HG03135 (cell line): ENCODE measurements around the gene SP2.

Experiments used
- ATAC-seq: cut with Tn5 transposase; IDR thresholded peaks from one replicate; pipeline ENCODE4 v1.9.1; 2021; ENCODE audit warnings: mild to moderate bottlenecking, moderate library complexity; ENCODE audit not compliant: unreplicated experiment

SP2 gene

DNA sequence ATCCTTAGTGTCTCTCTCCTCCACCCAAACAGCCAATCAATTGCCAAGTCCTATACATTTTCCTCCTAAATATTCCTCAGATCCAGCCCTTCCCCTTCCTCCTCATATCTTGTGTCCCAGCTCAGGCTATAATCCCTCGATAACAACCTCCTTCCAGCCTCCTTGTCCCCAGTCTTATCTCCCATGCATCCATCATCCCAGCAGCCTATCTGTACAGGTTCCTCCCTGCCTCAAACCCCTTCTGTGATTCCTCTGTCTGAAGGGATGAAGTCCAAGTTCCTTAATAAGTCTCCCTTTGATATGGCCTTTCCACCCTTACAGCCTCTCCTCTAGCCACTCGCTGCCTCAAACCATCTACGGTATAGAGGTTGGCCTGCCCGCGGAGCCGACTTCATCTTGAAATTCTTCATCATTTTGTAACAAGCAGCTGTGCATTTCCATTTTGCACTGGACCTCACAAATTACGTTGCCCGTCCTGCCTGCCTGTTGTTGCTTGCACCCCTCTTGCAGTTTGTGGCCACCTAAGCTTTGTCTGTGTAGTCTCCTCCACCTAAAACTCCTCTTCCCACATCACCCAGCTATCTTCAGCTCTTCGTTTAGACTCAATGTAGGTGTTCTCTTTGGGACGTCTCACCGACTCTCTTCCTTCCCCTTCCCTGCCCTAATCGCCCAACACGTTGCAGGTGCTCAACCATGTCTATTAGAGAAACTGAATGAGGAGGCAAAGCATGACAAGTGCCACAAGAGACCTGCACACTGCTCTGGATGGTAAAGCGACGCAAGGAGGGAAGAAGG, 74.1 kb downstream of the SP2 start:
- ATAC-seq: no peak

DNA sequence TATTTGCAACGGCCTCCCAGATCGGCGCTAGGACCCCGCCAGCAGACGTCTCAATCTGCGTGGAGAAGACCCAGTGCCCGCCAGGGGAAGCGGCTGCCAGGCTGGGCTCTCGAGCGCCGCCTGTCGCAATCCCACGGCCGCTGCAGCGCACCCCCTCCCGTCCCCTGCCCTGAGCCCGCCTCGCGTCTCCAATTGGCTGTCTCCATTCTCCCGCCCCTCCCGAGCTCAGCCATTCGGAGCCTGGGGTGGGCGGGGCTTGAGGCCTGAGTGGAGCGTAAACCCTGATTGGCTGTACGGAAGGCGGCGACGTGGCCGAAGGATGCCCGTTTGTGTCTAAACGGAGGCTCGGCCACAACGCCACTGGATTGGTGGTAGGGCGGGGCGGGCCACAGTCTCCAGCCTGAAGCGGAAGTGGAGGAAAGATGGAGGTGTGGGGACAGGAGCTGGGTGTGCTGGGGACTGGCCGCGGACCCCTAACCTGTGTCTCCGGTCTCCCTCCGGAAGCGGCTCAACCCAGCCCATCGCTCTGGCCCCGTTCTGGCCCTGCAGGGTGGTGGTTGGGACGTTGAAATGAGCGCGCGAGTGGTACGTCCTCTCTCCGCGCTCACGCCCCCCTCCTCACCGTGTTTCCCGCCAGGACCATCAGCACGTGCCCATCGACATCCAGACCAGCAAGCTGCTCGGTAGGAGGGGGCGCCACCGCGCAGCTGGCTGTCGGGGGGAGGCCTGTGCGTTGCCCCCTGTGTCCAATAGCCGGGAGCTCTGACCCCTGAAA, 74.9 kb downstream of the SP2 start, which contains the start of gene CDK5RAP3:
TSS of gene CDK5RAP3 (plus strand) at position 389 of the 775 bp plus-strand sequence. CDS start at position 423, 34 bp downstream.
- ATAC-seq: peak; percentile 95

DNA sequence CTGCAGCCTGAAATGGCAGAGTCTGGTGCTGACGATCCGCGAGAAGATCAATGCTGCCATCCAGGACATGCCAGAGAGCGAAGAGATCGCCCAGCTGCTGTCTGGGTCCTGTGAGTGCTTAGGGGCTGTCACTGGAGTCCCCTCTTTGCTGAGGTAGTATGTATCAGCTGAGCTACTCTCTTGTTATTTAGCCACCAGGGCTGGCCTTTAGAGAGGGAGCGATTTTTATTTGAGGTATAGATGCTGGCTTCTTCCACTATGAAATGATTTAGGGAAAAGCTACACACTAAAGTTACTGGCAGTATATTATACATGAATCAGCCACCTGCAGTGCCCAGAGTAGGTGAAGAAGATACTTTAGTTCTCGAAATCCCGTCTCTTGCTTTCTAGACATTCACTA, 77.5 kb downstream of the SP2 start:
- ATAC-seq: no peak

DNA sequence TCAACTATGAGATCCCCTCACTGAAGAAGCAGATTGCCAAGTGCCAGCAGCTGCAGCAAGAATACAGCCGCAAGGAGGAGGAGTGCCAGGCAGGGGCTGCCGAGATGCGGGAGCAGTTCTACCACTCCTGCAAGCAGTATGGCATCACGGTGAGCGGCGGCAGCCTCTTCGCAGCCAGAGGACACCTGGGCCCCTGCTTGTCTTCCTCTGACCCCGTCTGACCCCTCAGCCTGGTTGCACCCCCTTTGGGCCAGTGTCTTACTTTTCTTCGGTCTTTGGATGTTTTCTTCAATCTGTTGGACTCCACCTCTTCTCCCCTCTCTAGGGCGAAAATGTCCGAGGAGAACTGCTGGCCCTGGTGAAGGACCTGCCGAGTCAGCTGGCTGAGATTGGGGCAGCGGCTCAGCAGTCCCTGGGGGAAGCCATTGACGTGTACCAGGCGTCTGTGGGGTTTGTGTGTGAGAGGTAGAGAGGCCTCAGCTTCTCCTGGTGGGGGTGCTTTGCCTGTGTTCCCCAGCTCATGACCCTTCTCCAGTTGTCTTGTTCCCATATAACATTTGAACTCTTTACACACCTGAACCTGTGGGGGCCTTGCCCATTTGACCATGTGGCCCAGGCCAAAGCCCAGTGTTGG, 79.3 kb downstream of the SP2 start:
- no peak for ATAC-seq

DNA sequence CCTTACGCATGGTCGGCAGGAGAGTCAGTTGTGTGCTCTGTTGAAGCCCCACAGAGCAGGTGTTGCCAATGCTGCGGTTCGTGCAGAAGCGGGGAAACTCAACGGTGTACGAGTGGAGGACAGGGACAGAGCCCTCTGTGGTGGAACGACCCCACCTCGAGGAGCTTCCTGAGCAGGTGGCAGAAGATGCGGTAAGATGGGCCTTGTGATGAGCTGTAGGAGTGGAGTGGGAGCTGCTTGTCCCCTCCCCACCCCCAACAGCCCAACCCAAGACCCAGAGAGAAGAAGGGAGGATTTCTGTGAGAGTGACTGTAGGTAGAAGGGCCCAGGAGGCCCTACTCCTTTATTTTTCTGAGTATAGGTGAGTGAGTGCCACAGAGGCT, 79.8 kb downstream of the SP2 start:
- ATAC-seq: no peak

DNA sequence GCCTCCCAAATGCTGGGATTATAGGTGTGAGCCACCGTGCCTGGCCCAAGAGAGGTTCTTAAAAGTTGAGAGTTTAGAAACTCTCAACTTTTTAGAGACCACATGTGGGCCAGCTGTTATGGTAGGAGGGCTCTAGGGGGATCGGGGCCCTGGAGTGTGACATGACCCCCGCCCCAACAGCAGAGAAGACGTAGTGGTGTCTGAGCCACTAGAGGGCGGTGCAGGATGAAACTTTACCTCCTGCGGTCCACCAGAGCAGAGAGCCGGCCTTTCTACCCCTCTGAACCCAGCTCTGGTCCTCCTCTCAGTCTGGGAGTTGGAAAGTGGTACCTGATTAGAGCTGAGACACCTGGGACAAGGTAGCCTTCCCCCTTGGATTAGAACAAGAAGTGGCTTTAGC, 82.3 kb downstream of the SP2 start:
- ATAC-seq: no peak
